ENCODE results near the gene INHA.

The INHA gene

DNA sequence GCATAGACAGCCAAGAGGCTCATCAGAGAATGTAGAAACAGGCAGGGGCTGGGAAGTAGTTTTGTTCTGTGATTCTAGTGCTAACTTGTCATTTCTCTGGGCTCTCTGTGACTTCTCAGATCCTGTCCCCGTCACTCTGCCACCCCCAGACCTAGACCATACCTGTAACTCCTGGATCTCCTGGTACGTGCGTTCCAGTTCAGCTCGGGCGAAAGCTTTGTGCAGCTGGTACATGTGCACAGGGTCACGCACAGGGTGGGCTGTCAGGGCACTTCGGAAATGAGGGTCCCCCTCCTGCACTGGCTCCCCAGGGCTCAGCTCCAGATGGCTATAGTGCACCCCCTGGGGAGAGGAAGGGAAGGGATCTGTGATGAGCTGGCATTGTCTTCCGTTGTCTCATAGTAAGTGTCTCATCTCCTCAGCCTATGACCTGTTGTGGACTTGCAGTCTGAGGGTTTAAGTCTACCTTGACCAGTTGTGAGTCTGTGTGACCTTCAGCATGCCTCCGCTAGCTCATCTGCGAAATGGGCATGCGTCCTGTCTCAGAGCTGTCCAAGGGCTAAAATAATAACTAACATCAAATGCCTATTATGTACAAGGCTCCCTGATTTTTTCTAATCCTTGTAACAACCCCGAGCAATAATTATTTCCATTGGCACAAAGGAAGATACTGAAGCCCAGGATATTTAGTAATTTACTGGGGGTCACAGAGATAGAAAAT is 31.2 kb upstream of the INHA start:
- DNase-seq (ENCODE audit: low spot score): no peak

DNA sequence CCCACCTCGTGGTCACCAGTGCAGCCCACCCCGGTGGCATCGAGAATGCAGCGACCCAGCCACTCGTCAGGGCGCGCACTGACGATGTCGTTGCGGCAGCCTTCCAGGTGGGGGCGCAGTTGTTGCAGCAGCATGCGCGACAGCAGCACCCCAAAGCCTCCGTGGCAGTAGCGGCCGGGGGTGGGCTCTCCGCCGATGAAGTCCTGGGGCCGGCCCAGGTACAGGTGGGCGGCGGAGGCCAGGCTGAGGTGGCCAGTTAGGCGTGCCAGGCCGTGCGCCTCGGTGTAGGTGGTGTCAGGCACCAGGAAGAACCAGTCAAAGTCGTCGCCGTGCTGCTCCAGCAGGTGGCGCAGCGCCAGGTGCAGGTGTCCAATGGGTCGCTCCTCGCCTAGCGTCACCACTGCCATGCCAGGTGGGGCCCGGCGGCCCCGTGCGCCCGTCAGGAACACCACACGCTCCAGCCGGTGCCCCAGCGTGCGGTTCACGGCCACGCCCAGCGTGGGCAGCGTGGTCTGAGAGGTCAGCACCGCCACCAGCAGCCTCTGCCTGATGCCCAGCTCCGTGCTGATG is 30.4 kb upstream of the INHA start:
- DNase-seq (ENCODE audit: low spot score): peak; percentile 89

- DNase-seq (ENCODE audit: low spot score): peak; percentile 37
Observed at GRCh38 chr2:219542931-219543595, 29.0 kb upstream of the INHA start.

- peak; percentile 96 for DNase-seq (ENCODE audit: low spot score)
Observed at GRCh38 chr2:219543596-219544358, 28.3 kb upstream of the INHA start, which contains the start of the genes CHPF and TMEM198. CHPF (minus strand) TSS chr2:219543809; CDS start chr2:219543538, 271 bp downstream. TMEM198 (plus strand) TSS chr2:219544028; CDS start chr2:219544728, 700 bp downstream.

DNA sequence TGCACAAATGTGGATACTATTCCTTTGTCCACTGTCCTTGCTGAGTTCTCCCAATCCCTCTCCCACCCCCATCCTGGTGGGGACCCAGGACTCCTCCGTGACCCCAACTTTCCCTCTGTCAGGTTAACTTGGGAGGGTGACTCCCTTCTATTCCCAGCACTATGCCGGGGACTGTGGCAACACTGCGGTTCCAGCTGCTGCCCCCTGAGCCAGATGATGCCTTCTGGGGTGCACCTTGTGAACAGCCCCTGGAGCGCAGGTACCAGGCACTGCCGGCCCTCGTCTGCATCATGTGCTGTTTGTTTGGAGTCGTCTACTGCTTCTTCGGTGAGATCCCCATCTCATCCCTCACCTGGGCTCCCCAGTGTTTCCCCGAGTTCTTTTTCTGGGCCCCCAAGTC is 27.5 kb upstream of the INHA start:
- no peak for DNase-seq (ENCODE audit: low spot score)

- DNase-seq (ENCODE audit: low spot score): no peak
Observed at GRCh38 chr2:219545295-219545942, 26.7 kb upstream of the INHA start.

DNA sequence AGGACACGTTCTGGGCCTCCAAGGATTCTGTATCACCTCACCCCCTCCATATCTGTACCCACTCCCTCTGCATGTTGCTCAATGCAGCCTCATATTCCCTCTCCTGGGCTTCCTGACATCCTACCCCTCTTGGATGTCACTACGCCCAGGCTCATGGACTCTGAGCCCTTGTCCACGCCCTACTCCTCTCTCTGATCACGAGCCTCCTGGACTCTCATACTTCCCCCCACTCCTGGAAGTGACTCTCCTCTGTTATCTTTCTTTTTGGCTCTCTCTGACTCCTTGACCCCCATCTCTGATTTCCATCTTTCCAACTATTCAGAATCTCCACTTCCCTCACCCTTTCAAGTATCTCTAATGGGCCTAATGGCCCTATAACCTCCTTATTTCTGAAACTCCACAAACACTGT is 26.2 kb upstream of the INHA start:
- DNase-seq (ENCODE audit: low spot score): no peak

DNA sequence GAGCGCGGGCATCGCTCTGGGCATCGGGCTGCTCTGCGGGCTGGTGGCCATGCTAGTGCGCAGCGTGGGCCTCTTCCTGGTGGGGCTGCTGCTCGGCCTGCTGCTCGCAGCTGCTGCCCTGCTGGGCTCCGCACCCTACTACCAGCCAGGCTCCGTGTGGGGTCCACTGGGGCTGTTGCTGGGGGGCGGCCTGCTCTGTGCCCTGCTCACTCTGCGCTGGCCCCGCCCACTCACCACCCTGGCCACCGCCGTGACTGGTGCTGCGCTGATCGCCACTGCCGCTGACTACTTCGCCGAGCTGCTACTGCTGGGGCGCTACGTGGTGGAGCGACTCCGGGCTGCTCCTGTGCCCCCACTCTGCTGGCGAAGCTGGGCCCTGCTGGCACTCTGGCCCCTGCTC is 24.5 kb upstream of the INHA start:
- no peak for DNase-seq (ENCODE audit: low spot score)

GRCh38 chr2:219548990-219549389 is 23.1 kb upstream of the INHA start:
- no peak for DNase-seq (ENCODE audit: low spot score)

DNA sequence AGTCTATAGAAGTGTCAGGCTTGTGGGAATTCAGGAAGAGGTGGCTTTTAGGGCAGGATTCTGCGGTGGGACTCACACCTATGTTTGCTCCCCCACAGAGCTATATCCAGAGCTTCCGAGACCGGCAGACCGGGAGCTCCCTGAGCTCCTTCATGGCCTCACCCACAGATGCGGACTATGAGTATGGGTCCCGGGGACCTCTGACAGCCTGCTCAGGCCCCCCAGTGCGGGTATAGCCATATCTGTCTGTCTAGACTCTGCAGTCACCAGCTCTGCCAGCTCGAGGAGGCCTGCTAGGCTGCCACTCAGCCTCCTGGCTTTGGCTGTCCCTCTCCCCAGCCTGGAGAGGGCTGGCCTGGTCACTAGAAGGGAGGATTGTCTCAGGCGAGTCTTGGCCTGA is 22.5 kb upstream of the INHA start:
- DNase-seq (ENCODE audit: low spot score): no peak

DNA sequence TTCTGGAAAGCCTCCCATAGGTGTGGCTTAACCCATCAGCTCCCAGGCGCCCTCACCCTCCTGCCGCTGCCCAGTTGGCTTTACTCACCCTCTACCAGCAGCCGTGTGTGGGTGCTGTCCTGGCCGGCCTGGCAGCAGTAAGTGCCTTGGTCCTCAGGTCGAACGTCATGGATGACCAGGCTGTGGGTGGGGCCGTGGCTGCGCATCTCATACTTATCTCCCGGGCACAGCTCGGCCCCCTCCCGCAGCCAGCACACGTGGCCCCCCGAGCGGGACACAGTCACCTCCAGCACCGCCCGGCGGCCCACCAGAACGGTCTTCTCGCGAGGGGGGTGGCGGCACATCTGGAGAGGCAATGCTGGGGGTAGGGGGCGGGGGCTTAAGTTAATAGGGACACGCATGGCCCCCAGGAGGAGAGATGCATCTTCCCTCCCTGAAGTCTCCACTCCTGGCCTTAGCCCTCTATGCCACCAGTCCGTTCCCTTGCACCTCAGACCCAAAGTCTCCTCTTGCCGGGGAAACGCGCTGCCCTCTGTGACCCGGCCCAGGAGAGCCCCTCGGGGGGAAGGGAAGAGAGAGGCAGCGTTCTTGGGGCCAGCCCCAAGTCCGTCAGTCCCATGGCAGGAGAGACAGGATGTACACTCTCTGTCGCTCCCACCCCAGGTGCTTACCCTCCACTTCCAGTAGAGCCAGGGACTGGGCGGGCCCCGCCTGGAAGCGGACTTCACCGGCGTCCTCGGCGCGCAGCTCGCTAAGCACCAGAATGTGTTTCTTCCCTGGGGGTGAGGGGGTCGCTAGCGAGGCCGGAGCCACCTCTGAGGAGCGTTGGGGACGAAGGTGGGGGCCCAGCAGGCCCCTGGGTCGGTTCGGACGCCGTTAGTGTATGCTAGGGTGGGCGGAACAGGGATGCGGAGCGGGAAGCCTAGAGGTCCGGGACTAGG is 20.4 kb upstream of the INHA start:
- DNase-seq (ENCODE audit: low spot score): peak; percentile 22

DNA sequence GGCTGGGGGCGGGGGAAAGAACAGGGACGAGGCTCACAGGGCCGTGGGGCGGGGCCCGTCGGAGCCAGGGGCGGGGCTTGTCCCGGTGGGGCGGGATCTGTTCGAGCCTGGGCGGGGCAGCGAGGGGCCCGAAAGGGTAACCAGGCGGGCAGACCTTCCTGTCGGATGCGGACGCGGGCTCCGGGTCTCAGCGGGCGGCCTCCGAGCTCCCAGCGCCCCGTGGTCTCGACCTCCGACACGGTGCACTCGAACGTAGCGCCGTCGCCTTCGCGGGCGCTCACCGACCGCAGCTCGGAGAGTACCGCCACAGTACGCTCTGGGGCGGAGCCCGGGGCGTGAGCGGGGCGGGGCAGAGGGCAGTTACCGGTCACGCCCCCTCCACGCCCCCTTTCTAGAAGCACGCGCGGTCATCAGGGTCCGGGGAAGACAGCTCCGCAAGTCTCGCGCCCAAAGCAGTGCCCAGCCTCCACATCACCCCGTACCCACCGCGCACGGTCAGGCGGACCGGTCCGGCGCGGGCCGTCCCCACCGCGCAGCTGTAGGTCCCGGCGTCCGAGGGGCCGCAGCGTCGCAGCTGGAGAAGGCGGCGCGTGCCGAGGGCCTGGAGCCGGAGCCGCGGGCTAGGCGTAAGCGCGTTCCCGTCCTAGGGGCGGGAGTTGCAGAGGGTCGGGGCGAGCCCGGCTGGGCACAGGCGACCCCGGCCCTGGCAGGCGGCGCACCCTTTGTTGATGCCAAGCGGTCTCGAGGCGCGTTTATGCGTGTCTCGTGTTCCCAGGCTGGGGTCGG is 19.5 kb upstream of the INHA start:
- DNase-seq (ENCODE audit: low spot score): peak; percentile 87

- no peak for DNase-seq (ENCODE audit: low spot score)
Observed at GRCh38 chr2:219553168-219553417, 19.0 kb upstream of the INHA start.

GRCh38 chr2:219553463-219553963 is 18.6 kb upstream of the INHA start:
- no peak for DNase-seq (ENCODE audit: low spot score)

- DNase-seq (ENCODE audit: low spot score): no peak
Observed at GRCh38 chr2:219554350-219554749, 17.8 kb upstream of the INHA start.

GRCh38 chr2:219555956-219556355 is 16.2 kb upstream of the INHA start:
- DNase-seq (ENCODE audit: low spot score): no peak

DNA sequence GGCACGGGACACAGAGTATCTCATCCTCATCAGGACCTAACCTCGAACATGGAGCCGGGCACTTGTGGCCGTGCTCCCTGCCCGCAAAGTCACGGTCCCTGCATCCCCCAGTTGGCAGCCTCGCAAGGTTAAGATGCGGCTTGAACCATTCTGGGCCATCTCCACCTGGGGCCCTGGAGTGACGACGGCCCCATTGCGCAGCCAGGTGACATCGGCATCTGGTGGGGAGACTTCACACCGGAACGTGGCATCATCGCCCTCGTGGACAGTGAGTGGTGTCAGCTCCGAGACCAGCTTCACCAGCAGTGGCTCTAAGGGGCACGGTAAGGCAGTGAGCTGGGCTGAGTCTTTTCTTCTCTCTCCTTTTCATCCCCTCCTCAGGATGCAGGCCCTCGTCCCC is 15.7 kb upstream of the INHA start:
- no peak for DNase-seq (ENCODE audit: low spot score)

DNA sequence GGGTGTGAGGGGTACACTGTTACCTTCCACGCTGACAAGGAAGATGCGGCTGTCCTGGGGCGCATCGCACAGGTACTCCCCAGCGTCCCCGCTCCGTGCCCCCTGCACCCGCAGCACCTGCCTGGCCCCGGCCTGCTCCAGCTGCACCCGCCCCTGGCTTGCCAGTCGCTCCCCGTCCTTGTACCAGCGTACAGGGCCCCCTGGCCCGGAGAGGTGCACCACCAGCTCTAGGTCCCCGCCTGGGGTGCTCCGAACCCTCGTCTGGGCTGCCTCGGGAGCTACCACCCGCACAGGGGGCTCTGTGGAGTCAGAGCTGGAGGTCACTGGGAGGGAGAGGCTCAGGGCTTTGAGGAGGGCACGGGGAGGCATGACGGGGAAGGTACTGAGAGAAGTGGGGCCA is 14.8 kb upstream of the INHA start:
- no peak for DNase-seq (ENCODE audit: low spot score)

DNA sequence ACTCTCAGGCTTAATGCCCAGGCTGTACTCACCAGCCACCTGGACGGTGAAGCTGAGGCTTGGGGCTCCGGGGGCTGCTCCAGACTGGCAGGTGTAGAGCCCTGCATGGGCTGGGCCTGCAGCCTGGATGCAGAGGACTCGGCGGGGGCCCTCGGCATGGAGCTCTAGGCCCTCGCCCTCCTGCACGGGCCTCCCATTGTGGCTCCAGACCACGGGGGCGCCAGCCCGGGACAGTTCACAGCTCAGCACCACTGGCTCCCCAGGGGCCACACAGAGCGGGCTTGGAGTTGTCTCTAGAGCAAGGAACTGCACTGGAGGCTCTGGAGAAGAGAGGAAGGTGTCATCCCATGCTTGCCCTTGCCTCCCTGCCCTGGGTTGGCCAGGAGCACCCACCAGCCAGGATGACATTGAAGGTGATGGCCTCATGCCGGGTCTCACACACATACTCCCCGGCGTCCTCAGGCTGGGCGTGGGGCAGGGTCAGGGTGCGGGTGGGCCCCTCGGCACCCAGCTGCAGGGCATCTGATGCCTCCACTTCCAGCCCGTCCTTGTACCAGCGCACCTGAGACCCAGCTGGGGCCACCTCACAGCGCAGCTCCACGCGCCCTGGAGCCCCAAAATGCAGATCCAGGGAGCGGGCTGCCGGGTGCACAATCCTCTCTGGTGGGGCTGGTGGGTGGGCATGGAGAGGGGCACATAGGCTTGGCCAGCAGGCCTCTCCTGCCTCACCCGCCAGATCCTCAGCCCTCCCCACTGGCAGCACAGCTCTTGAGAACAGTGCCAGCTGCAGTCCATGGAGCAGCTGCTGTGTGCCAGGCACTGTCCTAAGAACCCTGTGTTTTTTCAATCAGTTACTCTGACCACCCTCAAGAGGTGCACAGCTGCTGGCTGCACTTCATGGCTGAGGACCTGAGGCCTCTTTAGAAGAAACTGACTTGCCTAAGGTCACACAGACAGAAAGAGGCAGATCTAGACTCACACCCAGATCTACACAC is 14.0 kb upstream of the INHA start:
- DNase-seq (ENCODE audit: low spot score): no peak
